H9 (cell line): ENCODE data around the gene CFAP119. TPM values are rescaled to one million over a fixed set of nuclear protein-coding genes. Genes with fewer than 3 reads are reported as not detected.

Experiments used
- DNase-seq: peaks from one replicate; pipeline ENCODE4 v3.0.0-alpha.2; 2017
- H2AFZ ChIP-seq: one replicate; pipeline ENCODE4 v1.6.1; 2013; ENCODE audit warnings: mild to moderate bottlenecking, low read length, control low read depth, moderate library complexity
- H2AK5ac ChIP-seq: 2 replicates; pipeline ENCODE4 v1.6.1; 2013; ENCODE audit warnings: low read length, control low read depth, mixed read lengths; ENCODE audit not compliant: insufficient read length
- H2BK120ac ChIP-seq: one replicate; pipeline ENCODE4 v1.6.1; 2013; ENCODE audit warnings: low read depth, mild to moderate bottlenecking, low read length, control low read depth, inconsistent platforms; ENCODE audit not compliant: poor library complexity, severe bottlenecking
- H2BK12ac ChIP-seq: 2 replicates; pipeline ENCODE4 v1.6.1; 2013; ENCODE audit warnings: low read length, control low read depth, mixed read lengths, low read depth; ENCODE audit not compliant: insufficient read length
- H2BK15ac ChIP-seq: 2 replicates; pipeline ENCODE4 v1.6.1; 2013; ENCODE audit warnings: low read depth, low read length, control low read depth
- H2BK20ac ChIP-seq: one replicate; pipeline ENCODE4 v1.6.1; 2013; ENCODE audit warnings: low read depth, mild to moderate bottlenecking, low read length, control low read depth, inconsistent platforms; ENCODE audit not compliant: poor library complexity, severe bottlenecking
- H2BK5ac ChIP-seq: 2 replicates; pipeline ENCODE4 v1.6.1; 2013; ENCODE audit warnings: low read length, control low read depth, mixed read lengths; ENCODE audit not compliant: insufficient read length
- H3K14ac ChIP-seq: 2 replicates; pipeline ENCODE4 v1.6.1; 2013; ENCODE audit warnings: low read length, control low read depth; ENCODE audit not compliant: insufficient read depth
- H3K18ac ChIP-seq: 2 replicates; pipeline ENCODE4 v1.6.1; 2013; ENCODE audit warnings: low read depth, mild to moderate bottlenecking, mixed read lengths, low read length, control low read depth; ENCODE audit not compliant: insufficient read length
- H3K23ac ChIP-seq: 2 replicates; pipeline ENCODE4 v1.6.1; 2013; ENCODE audit warnings: low read length, control low read depth, mixed read lengths, low read depth; ENCODE audit not compliant: insufficient read length
- H3K23me2 ChIP-seq: 2 replicates; pipeline ENCODE4 v1.6.1; 2013; ENCODE audit warnings: low read depth, mild to moderate bottlenecking, mixed read lengths, low read length, control low read depth; ENCODE audit not compliant: insufficient read length, poor library complexity, severe bottlenecking
- H3K27ac ChIP-seq: 2 replicates; pipeline ENCODE4 v1.5.1; 2013; ENCODE audit warnings: low read length, control low read depth, mixed read lengths, low read depth; ENCODE audit not compliant: insufficient read length
- H3K27me3 ChIP-seq: 2 replicates; pipeline ENCODE4 v1.6.1; 2013; ENCODE audit warnings: low read length, control low read depth, inconsistent platforms; ENCODE audit not compliant: insufficient read depth
- H3K4ac ChIP-seq: 2 replicates; pipeline ENCODE4 v1.6.1; 2013; ENCODE audit warnings: low read depth, mild to moderate bottlenecking, control low read depth, inconsistent platforms, low read length, moderate library complexity
- H3K4me1 ChIP-seq: 2 replicates; pipeline ENCODE4 v1.6.1; 2013; ENCODE audit warnings: low read length, control low read depth, inconsistent platforms; ENCODE audit not compliant: insufficient read depth
- H3K4me2 ChIP-seq: 2 replicates; pipeline ENCODE4 v1.6.1; 2013; ENCODE audit warnings: low read length, control low read depth, mixed read lengths; ENCODE audit not compliant: insufficient read length, insufficient read depth
- H3K56ac ChIP-seq: 2 replicates; pipeline ENCODE4 v1.6.1; 2013; ENCODE audit warnings: low read depth, mild to moderate bottlenecking, mixed read lengths, low read length, control low read depth; ENCODE audit not compliant: insufficient read length
- H3K79me1 ChIP-seq: 2 replicates; pipeline ENCODE4 v1.6.1; 2013; ENCODE audit warnings: low read depth, mild to moderate bottlenecking, moderate library complexity, low read length, control low read depth, inconsistent platforms; ENCODE audit not compliant: insufficient read depth, poor library complexity, severe bottlenecking
- H3K79me2 ChIP-seq: 2 replicates; pipeline ENCODE4 v1.6.1; 2013; ENCODE audit warnings: low read length, control low read depth, inconsistent platforms; ENCODE audit not compliant: insufficient read depth
- H3K9ac ChIP-seq: 2 replicates; pipeline ENCODE4 v1.6.1; 2013; ENCODE audit warnings: low read length, control low read depth, mixed read lengths; ENCODE audit not compliant: insufficient read length; ENCODE audit errors: extremely low read depth
- H3K9me3 ChIP-seq: one replicate; pipeline ENCODE4 v1.6.1; 2013; ENCODE audit warnings: low read depth, low read length, inconsistent platforms; ENCODE audit not compliant: control insufficient read depth
- H3T11ph ChIP-seq: one replicate; pipeline ENCODE4 v1.6.1; 2013; ENCODE audit warnings: mild to moderate bottlenecking, low read length, control low read depth, inconsistent platforms
- H4K20me1 ChIP-seq: one replicate; pipeline ENCODE4 v1.6.1; 2013; ENCODE audit not compliant: control insufficient read depth, insufficient read length, insufficient read depth
- H4K5ac ChIP-seq: 2 replicates; pipeline ENCODE4 v1.6.1; 2013; ENCODE audit warnings: low read depth, mild to moderate bottlenecking, mixed read lengths, low read length, control low read depth; ENCODE audit not compliant: insufficient read length
- H4K8ac ChIP-seq: replicated peaks from 2 replicates; pipeline ENCODE4 v1.6.1; 2013; ENCODE audit warnings: low read length, control low read depth, mixed read lengths, low read depth; ENCODE audit not compliant: insufficient read length
- H4K91ac ChIP-seq: 2 replicates; pipeline ENCODE4 v1.6.1; 2013; ENCODE audit warnings: low read depth, mild to moderate bottlenecking, moderate library complexity, mixed read lengths, low read length, control low read depth; ENCODE audit not compliant: insufficient read length
- H3K27ac Mint-ChIP-seq, 3 experiments: 2 replicates in 2 of 3; 3 replicates in 1 of 3; pipeline ENCODE4 v1.8.0; 2020 to 2021; ENCODE audit warnings: mixed read lengths in 3 of 3, mild to moderate bottlenecking in 1 of 3, moderate library complexity in 1 of 3
- H3K27me3 Mint-ChIP-seq: 2 replicates; pipeline ENCODE4 v1.8.0; 2021; ENCODE audit warnings: low read depth, mild to moderate bottlenecking, moderate library complexity, mixed read lengths
- H3K36me3 Mint-ChIP-seq, 3 experiments: 2 replicates in 2 of 3; 3 replicates in 1 of 3; pipeline ENCODE4 v1.8.0; 2020 to 2021; ENCODE audit warnings: low read depth in 3 of 3, mixed read lengths in 3 of 3; ENCODE audit not compliant: insufficient read depth in 1 of 3
- H3K4me1 Mint-ChIP-seq, 2 experiments: 2 replicates each; pipeline ENCODE4 v1.8.0; 2020; ENCODE audit warnings: mixed read lengths in 2 of 2
- H3K4me3 Mint-ChIP-seq, 2 experiments: 2 replicates in 1 of 2; 3 replicates in 1 of 2; pipeline ENCODE4 v1.8.0; 2020 to 2021; ENCODE audit warnings: mild to moderate bottlenecking in 2 of 2, mixed read lengths in 2 of 2, moderate library complexity in 1 of 2
- H3K9me3 Mint-ChIP-seq, 2 experiments: 2 replicates in 1 of 2; 3 replicates in 1 of 2; pipeline ENCODE4 v1.8.0; 2020; ENCODE audit warnings: mild to moderate bottlenecking in 2 of 2, mixed read lengths in 2 of 2, moderate library complexity in 1 of 2
- WGBS: extraction: QIAGEN DNeasy Blood & Tissue Kit; methylation state at CpG from one replicate; pipeline ENCODE4 v1.1.7; 2013; ENCODE audit warnings: missing lambda C conversion rate, low lambda C conversion rate, mixed read lengths; ENCODE audit not compliant: insufficient read length; ENCODE audit errors: extremely low coverage; 5-methylcytosine and 5-hydroxymethylcytosine counted together
- total RNA-seq: library from RNA; stranded (reverse); gene quantifications from 2 replicates; pipeline ENCODE4 v1.2.1, GENCODE V29; 2021
- TF ChIP-seq, protein P1 (sequence below): fragments of 200-600 bp; sonication (generic); conservative IDR thresholded peaks from 3 replicates; pipeline ENCODE4 v1.8.0; 2021; ENCODE audit warnings: antibody characterized with exemption, mild to moderate bottlenecking

The CFAP119 gene
- total RNA-seq, 1 experiment from 2014 or later: 5.4 TPM

DNA sequence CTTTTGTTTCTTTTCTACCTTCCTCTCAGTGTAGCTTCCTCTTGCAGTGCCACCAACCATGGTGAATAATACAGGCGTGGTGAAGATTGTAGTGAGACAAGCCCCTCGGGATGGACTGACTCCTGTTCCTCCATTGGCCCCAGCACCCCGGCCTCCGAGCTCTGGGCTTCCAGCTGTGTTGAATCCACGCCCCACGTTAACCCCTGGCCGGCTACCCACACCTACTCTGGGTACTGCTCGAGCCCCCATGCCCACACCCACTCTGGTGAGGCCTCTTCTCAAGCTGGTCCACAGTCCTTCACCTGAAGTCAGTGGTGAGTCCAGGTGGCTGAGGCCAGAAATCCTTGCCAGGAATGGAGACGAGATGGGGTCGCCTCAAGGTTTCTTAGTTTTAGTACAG, 38.9 kb downstream of the CFAP119 start:
- no peak overlapping the region for H3K4me2 ChIP-seq
- no peaks in the 10 kb centered on the region for H3K79me1 ChIP-seq
- no peak overlapping the region for H2BK15ac ChIP-seq
- H3K27me3 ChIP-seq: no peaks in the 10 kb centered on the region
- H3T11ph ChIP-seq: no peak overlapping the region
- Mint-ChIP-seq H3K27ac (no peak overlapping the region), H3K4me1 (peaks cover 3 to 4% of the 10 kb centered on the region in 2 experiments), H3K9me3 (peaks cover 0 to 2% of the 10 kb centered on the region in 2 experiments; a peak in 2 of 5 replicates), H3K36me3 (peaks cover 57 to 86% (median 70%) of the 10 kb centered on the region in 3 experiments), H3K4me3 (peak overlapping the region in 1 of 2 experiments; percentile 63; a peak in 2 of 5 replicates), H3K27me3 (no peaks in the 10 kb centered on the region)
- H2BK20ac ChIP-seq: no peak overlapping the region
- no CpG with 5 or more reads among the region's 10 CpGs for WGBS
- H3K4me1 ChIP-seq: no peaks in the 10 kb centered on the region
- H3K56ac ChIP-seq: no peak overlapping the region
- no peak overlapping the region for H2AFZ ChIP-seq
- H4K8ac ChIP-seq: no peak overlapping the region
- H2BK5ac ChIP-seq: no peak overlapping the region
- H2BK12ac ChIP-seq: no peak overlapping the region
- H3K4ac ChIP-seq: no peak overlapping the region
- TF ChIP-seq, protein P1, sequence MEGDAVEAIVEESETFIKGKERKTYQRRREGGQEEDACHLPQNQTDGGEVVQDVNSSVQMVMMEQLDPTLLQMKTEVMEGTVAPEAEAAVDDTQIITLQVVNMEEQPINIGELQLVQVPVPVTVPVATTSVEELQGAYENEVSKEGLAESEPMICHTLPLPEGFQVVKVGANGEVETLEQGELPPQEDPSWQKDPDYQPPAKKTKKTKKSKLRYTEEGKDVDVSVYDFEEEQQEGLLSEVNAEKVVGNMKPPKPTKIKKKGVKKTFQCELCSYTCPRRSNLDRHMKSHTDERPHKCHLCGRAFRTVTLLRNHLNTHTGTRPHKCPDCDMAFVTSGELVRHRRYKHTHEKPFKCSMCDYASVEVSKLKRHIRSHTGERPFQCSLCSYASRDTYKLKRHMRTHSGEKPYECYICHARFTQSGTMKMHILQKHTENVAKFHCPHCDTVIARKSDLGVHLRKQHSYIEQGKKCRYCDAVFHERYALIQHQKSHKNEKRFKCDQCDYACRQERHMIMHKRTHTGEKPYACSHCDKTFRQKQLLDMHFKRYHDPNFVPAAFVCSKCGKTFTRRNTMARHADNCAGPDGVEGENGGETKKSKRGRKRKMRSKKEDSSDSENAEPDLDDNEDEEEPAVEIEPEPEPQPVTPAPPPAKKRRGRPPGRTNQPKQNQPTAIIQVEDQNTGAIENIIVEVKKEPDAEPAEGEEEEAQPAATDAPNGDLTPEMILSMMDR: no peak
- no peak overlapping the region for H3K27ac ChIP-seq
- no peak overlapping the region for H3K18ac ChIP-seq
- no peak overlapping the region for H4K5ac ChIP-seq
- no peak overlapping the region for H2BK120ac ChIP-seq
- H3K14ac ChIP-seq: no peak overlapping the region
- H3K79me2 ChIP-seq: no peaks in the 10 kb centered on the region; the same call in 1 of the 2 replicates
- no peaks in the 10 kb centered on the region for H4K20me1 ChIP-seq
- DNase-seq: no peak
- no peaks in the 10 kb centered on the region for H3K9me3 ChIP-seq
- H3K9ac ChIP-seq: no peak overlapping the region
- no peak overlapping the region for H4K91ac ChIP-seq
- H3K23me2 ChIP-seq: no peaks in the 10 kb centered on the region
- no peak overlapping the region for H2AK5ac ChIP-seq
- no peak overlapping the region for H3K23ac ChIP-seq
